Ishikawa (cell line): ENCODE results near the gene SWT1.

ENCODE experiments used
- CREB1 ChIP-seq: IDR thresholded peaks from 2 replicates; pipeline ENCODE4 v1.6.1; 2012; ENCODE audit warnings: low read depth
- REST ChIP-seq: IDR thresholded peaks from 2 replicates; pipeline ENCODE4 v1.6.1; 2012; ENCODE audit warnings: low read depth, mild to moderate bottlenecking
- YY1 ChIP-seq: IDR thresholded peaks from 2 replicates; pipeline ENCODE4 v1.6.1; 2012; ENCODE audit warnings: low read depth

- TF ChIP-seq CREB1 = no peak
- TF ChIP-seq REST = no peak
- no peak for TF ChIP-seq YY1
Measured at GRCh38 chr1:185311589-185312225, 154.7 kb downstream of the SWT1 start.
